Fibroblast of peridontal ligament (primary cell): ENCODE results near the gene ICA1.
"Not testable (repeated sequence)": the region's sequence is repeated elsewhere in the genome, so short reads cannot be mapped to it uniquely, and the experiment has no call there.

Source experiments
- DNase-seq: peaks from one replicate; pipeline ENCODE4 v3.0.0-alpha.2; 2010; ENCODE audit errors: extremely low read depth

The ICA1 gene

GRCh38 chr7:8263048-8263447, 1.1 kb upstream of the ICA1 start:
- no peak for DNase-seq

- DNase-seq, result no peak
These were observed 884 bp downstream of the ICA1 start for GRCh38 chr7:8260871-8261694.

DNA sequence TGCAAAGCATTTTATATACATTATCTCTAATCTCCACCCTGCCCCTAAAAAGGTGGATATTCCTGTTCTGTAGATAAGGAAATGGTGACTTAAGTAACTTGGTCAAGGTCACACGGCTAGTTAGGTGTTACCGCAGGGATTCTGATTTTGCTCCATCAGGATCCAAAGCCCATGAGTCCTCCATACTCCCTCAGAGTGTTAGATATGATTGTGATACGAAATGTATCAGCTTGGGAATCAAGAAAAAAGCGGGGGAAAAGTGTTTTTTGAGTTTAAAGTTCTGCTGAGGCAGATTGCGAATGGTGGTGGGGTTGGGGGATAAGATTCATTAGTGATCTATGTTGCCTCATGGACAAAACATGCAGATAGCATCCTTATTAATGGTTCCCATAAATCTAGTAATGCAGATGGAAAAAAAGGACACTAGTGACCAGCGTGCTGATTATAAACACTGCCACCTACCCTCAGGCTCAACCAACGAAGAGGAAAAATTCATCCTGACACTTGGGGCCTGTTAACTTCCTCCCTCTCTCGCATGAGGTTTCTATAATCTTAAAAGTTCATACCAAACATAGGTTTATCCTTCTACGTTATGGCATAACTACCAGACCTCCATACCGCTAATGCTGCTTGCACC, 2.3 kb downstream of the ICA1 start:
- DNase-seq, result no peak

DNA sequence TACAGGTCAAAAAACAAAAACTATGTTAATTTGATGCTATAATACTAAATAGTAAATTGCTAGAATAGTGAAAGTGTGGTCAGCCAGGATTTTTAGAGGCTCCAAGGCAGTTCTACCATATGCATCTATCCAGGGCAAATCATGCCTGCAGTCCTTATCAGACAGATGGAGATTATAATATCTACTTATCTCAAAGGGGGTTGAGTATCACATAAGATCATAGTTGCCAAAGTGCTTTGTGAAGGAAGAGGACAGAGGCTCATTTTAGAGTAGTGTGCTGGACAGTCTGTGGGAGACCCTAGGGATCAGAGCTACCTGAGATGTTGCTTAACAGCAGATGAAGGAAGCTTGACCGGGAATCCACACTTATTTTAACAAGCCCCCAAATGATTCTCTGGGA, 3.2 kb downstream of the ICA1 start:
- DNase-seq, result no peak

GRCh38 chr7:8258166-8258565, 3.8 kb downstream of the ICA1 start:
- DNase-seq, result no peak

GRCh38 chr7:8255680-8256655, 6.0 kb downstream of the ICA1 start:
- no peak for DNase-seq

GRCh38 chr7:8254667-8255066, 7.3 kb downstream of the ICA1 start:
- no peak for DNase-seq

DNA sequence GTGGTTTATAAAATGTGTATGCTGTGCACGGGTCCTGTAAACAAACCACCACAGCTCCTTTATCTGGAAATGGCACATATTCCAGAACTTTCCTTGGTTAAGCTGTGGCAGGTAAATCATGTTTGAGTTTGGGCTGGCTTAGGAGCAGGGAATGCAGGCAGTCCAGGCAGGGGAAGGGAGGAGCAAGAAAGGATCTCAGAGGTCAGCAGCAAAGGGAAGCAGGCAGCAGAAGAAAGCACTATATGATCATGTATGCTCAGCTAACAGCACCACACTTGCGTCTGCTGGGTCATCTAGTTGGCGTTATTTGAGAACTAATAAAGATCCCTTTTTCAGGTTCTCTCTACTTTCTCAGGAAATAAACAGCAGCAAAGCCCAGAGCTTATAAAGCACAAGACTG, 7.8 kb downstream of the ICA1 start:
- no peak for DNase-seq

- DNase-seq, result no peak
These were observed 10.8 kb downstream of the ICA1 start for GRCh38 chr7:8251195-8251594.

- DNase-seq, result no peak
These were observed 11.4 kb downstream of the ICA1 start for GRCh38 chr7:8250547-8250946.

- no peak for DNase-seq
These were observed 12.8 kb downstream of the ICA1 start for GRCh38 chr7:8249121-8249520.

GRCh38 chr7:8246020-8246419, 15.9 kb downstream of the ICA1 start:
- no peak for DNase-seq

DNA sequence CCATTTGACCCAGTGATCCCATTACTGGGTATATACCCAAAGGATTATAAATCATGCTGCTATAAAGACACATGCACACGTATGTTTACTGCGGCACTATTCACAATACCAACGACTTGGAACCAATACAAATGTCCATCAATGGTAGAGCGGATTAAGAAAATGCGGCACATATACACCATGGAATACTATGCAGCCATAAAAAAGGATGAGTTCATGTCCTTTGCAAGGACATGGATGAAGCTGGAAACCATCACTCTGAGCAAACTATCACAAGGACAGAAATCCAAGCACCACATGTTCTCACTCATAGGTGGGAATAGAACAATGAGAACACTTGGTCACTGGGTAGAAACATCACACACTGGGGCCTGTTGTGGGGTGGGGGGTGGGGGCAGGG, 16.9 kb downstream of the ICA1 start:
- not testable (repeated sequence) for DNase-seq

DNA sequence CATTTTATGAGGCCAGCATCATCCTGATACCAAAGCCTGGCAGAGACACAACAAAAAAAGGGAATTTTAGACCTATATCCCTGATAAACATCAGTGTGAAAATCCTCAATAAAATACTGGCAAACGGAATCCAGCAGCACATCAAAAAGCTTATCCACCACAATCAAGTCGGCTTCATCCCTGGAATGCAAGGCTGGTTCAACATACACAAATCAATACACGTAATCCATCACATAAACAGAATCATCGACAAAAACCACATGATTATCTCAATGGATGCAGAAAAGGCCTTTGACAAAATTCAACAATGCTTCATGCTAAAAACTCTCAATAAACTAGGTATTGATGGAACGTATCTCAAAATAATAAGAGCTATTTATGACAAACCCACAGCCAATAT, 18.9 kb downstream of the ICA1 start:
- not testable (repeated sequence) for DNase-seq

DNA sequence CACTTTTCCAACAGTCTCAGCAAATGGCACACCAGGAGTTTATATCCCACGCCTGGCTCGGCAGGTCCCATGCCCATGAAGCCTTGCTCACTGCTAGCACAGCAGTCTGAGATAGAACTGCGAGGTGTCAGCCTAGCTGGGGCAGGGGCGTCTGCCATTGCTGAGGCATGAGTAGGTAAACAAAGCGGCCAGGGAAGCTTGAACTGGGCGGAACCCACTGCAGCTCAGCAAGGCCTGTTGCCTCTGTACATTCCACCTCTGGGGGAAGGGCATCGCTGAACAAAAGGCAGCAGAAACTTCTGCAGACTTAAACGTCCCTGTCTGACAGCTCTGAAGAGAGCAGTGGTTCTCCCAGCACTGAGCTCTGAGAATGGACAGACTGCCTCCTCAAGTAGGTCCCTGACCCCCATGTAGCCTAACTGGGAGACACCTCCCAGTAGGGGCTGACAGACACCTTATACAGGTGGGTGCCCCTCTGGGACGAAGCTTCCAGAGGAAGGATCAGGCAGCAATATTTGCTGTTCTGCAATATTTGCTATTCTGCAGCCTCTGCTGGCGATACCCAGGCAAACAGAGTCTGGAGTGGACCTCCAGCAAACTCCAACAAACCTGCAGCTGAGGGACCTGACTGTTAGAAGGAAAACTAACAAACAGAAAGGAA, 22.1 kb downstream of the ICA1 start:
- DNase-seq, result not testable (repeated sequence)

DNA sequence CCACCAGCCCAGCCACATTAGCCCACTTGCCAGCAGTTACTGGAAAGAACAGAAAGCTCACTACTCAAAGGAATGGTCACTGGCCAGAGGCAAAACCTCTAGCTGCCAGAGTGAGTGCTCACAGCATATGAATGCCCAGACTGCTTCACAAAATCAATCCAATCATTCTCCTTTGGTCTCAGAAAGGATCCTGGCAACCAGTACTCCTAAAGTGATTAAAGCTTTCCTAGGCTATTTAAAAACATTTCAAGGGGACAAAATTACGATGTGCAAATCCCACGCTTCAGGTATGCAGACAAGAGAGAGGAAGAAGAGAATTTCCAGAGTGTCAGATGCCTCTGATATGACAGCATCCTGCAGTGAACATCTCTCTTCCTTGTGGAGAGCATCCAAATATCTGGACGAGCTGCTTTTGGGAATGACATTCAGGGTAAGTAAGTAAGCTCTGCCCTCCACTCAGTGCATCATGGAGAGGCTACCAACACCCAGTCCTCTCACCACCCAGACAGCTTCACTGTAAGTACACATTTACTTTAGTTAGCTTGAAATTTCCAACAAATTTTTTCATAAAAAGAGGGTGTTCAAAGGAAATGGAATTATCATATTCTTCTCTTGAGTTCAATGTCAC, 25.1 kb downstream of the ICA1 start:
- DNase-seq, result no peak

DNA sequence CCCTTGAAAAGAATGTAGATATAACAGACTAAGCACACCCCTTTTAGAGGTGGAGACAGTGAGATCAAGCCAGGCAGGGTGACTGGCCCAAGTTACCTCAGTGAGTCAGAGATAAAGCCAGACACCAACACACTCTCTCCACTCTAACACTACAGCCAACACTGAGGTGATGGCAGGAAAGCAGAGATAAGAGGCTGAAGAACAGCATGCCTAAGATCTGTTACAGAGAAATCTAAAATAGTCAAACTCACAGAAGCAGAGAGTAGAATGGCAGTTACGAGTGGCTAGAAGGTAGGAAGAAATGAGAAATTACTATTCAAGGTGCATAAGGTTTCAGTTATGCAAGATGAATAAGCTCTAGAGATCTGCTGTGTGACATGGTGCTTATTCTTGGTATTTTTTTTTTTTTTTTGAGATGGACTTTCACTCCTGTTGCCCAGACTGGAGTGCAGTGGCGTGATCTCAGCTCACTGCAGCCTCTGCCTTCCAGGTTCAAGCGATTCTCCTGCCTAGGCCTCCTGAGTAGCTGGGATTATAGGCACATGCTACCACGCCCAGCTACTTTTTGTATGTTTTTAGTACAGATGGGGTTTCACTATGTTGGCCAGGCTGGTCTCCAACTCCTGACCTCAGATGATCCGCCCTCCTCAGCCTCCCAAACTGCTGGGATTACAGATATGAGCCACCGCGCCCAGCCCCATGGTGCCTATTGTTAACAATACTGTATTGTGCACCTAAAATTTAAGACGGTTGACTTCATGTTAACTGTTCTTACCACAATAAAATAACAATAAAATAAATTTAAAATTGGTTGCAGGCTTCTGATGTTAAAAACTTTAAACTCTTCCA, 28.7 kb downstream of the ICA1 start:
- DNase-seq, result no peak

DNA sequence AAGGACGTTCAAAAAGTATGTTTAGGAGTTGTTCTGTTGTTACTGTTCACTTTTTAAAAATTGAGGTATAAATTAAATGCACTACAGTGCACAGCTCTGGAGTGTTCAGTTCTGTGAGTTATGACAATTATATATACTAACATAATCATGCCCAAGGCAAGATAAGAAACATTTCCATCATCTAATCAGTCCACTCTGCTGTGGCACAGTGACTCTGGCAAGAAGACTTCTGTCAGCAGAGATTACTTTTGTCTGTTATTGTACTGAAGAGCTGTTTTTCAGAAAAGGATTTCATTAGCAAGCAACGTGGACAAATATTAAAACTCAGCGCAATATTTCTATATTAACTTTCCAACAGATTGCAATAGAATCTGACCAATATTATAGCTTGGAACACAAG, 32.0 kb downstream of the ICA1 start:
- DNase-seq, result no peak

DNA sequence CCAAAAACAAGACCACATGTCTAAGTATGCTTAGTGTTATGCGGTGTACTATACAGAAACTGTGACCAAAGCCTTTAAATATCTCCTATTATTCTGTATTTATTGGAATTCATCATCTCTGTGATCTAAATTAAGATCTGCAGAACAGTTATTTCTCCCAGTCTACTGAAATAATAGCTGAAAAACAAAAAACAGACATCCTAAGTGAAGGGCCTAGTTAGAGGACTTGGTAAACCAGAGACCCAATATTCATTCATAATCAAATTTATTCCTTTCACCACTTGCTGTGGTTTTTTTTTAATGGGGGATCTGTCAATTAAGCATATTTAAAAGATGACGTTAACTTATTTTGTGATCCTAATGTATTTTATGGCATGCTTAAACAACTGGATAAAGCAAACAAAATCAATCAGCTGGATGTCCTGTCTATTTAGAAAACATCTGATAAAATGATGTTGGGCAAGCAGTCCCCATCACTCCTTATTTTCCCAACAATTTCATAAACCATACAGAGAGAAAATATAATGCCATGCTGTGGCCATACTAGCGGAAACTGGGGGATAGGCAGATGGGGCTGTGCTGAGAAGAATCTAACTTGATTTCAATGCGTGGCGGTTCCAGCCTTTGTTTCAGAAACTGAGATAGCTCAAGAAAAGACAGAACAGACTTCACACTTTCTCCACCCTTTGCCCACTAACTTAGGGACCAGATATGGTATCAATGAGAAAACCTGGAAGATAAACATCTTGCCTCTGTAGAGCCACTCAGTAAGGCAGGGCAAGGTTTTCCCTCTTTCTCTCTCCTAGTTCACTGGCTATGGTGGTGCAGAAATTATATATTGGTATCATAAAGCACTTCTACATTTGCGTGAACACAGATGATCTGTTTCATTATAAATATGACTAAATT, 32.9 kb downstream of the ICA1 start:
- no peak for DNase-seq
